SK-N-DZ (cell line): Measurements from ENCODE around the gene CSRP3. TPM values are rescaled to one million over a fixed set of nuclear protein-coding genes. Genes with fewer than 3 reads are reported as not detected.
A peak's percentile ranks its signal among the peaks of the same experiment; 100 is the strongest.

Experiments
- DNase-seq: peaks from one replicate; pipeline ENCODE4 v3.0.0-alpha.2; 2015; ENCODE audit warnings: low spot score
- polyA plus RNA-seq, 2 experiments: library from polyadenylated mRNA; depleted of rRNA; stranded (reverse); fragments of >200 nt; gene quantifications; 2 replicates each; pipeline ENCODE4 v1.2.3, GENCODE V29; 2014

Gene CSRP3
- polyA plus RNA-seq (2014; cell fraction: cytosol; rRNA removed), result not detected in 2 replicates
- polyA plus RNA-seq (2014; cell fraction: nucleus; rRNA removed), result not detected in 2 replicates

GRCh38 chr11:19201737-19202605, at the start of gene CSRP3:
Gene CSRP3, minus strand, starts transcription at chr11:19201983. Its CDS starts 9,535 bp downstream, at chr11:19192448.
- DNase-seq, result no peak

- no peak for DNase-seq
These were observed 49.8 kb upstream of the CSRP3 start for GRCh38 chr11:19251577-19251976.

- no peak for DNase-seq
These were observed 45.0 kb upstream of the CSRP3 start for GRCh38 chr11:19246816-19247215.

- DNase-seq, result no peak
These were observed 43.6 kb upstream of the CSRP3 start for GRCh38 chr11:19245351-19245750.

GRCh38 chr11:19244621-19245020, 42.8 kb upstream of the CSRP3 start:
- no peak for DNase-seq

- no peak for DNase-seq
These were observed 42.3 kb upstream of the CSRP3 start for GRCh38 chr11:19244084-19244483.

GRCh38 chr11:19243613-19244012, 41.8 kb upstream of the CSRP3 start:
- no peak for DNase-seq

GRCh38 chr11:19243143-19243542, 41.4 kb upstream of the CSRP3 start:
- no peak for DNase-seq

GRCh38 chr11:19242179-19242932, 40.6 kb upstream of the CSRP3 start:
- DNase-seq, result no peak

GRCh38 chr11:19241260-19242178, 39.7 kb upstream of the CSRP3 start:
- peak; percentile 30 for DNase-seq

- DNase-seq, result peak; percentile 95
These were observed 38.9 kb upstream of the CSRP3 start, which contains the start of gene E2F8 for GRCh38 chr11:19240420-19241259. Gene E2F8, minus strand, starts transcription at chr11:19240945. Its CDS starts 824 bp downstream, at chr11:19240121.

- no peak for DNase-seq
These were observed 37.3 kb upstream of the CSRP3 start for GRCh38 chr11:19239039-19239438.

- no peak for DNase-seq
These were observed 36.0 kb upstream of the CSRP3 start for GRCh38 chr11:19237813-19238212.

GRCh38 chr11:19237381-19237780, 35.6 kb upstream of the CSRP3 start:
- no peak for DNase-seq

GRCh38 chr11:19234231-19234817, 32.5 kb upstream of the CSRP3 start:
- no peak for DNase-seq

- DNase-seq, result no peak
These were observed 31.2 kb upstream of the CSRP3 start for GRCh38 chr11:19232910-19233503.

GRCh38 chr11:19229671-19230070, 27.9 kb upstream of the CSRP3 start:
- DNase-seq, result no peak

- DNase-seq, result no peak
These were observed 27.2 kb upstream of the CSRP3 start for GRCh38 chr11:19228968-19229367.

GRCh38 chr11:19226378-19227195, 24.8 kb upstream of the CSRP3 start:
- no peak for DNase-seq
